Neural cell (in vitro differentiated cells): ENCODE results near the gene CLSTN2. TPM values are rescaled to one million over a fixed set of nuclear protein-coding genes. Genes with fewer than 3 reads are reported as not detected.

ENCODE experiments used
- H2AFZ ChIP-seq: fragments of 200-600, 300-800 bp; sonication (generic), shearing (Covaris generic); 2 replicates; pipeline ENCODE4 v1.6.0; 2014; ENCODE audit warnings: low read depth, mild to moderate bottlenecking, antibody characterized with exemption, low read length, moderate library complexity
- H3F3A ChIP-seq: fragments of 200-600 bp; shearing (Covaris generic); 2 replicates; pipeline ENCODE4 v1.6.1; 2016; ENCODE audit warnings: mild to moderate bottlenecking, moderate library complexity, mixed read lengths, antibody characterized with exemption, low read length; ENCODE audit not compliant: insufficient read depth, poor library complexity, severe bottlenecking
- H3K27ac ChIP-seq: fragments of 200-600, 300-800 bp; sonication (generic), shearing (Covaris generic); 2 replicates; pipeline ENCODE4 v1.5.1; 2014; ENCODE audit warnings: mild to moderate bottlenecking, low read length, moderate library complexity
- H3K27me3 ChIP-seq: fragments of 300-800, 200-600 bp; sonication (generic), shearing (Covaris generic); 2 replicates; pipeline ENCODE4 v1.6.0; 2014; ENCODE audit warnings: mild to moderate bottlenecking, low read depth, low read length, moderate library complexity; ENCODE audit not compliant: insufficient read depth
- H3K36me3 ChIP-seq: fragments of 300-800, 200-600 bp; sonication (generic), shearing (Covaris generic); 2 replicates; pipeline ENCODE4 v1.5.1; 2014; ENCODE audit warnings: mild to moderate bottlenecking, antibody characterized with exemption, low read length, moderate library complexity; ENCODE audit not compliant: insufficient read depth
- H3K4me2 ChIP-seq: fragments of 300-800, 200-600 bp; sonication (generic), shearing (Covaris generic); 2 replicates; pipeline ENCODE4 v1.6.0; 2014; ENCODE audit warnings: mild to moderate bottlenecking, low read length
- H3K4me3 ChIP-seq: fragments of 300-800, 200-600 bp; sonication (generic), shearing (Covaris generic); 2 replicates; pipeline ENCODE4 v1.5.1; 2014; ENCODE audit warnings: mild to moderate bottlenecking, low read length, moderate library complexity
- H3K79me2 ChIP-seq: fragments of 200-600 bp; shearing (Covaris generic); replicated peaks from 2 replicates; pipeline ENCODE4 v1.6.0; 2014; ENCODE audit warnings: mild to moderate bottlenecking, low read length, moderate library complexity; ENCODE audit not compliant: insufficient read depth
- H3K9ac ChIP-seq: fragments of 300-800, 200-600 bp; sonication (generic), shearing (Covaris generic); 2 replicates; pipeline ENCODE4 v1.6.1; 2016; ENCODE audit warnings: mild to moderate bottlenecking, low read length, mixed read lengths
- H3K9me2 ChIP-seq: fragments of 200-600 bp; shearing (Covaris generic); 2 replicates; pipeline ENCODE4 v1.6.1; 2016; ENCODE audit warnings: mild to moderate bottlenecking, low read length, mixed read lengths; ENCODE audit not compliant: insufficient read depth
- H3K9me3 ChIP-seq: fragments of 200-600, 300-800 bp; sonication (generic), shearing (Covaris generic); 2 replicates; pipeline ENCODE4 v1.6.1; 2016; ENCODE audit warnings: mild to moderate bottlenecking, mixed run types, low read length, moderate library complexity, mixed read lengths
- H4K20me1 ChIP-seq: fragments of 200-600 bp; shearing (Covaris generic); 2 replicates; pipeline ENCODE4 v1.6.1; 2016; ENCODE audit warnings: mild to moderate bottlenecking, mixed run types; ENCODE audit not compliant: insufficient read depth
- CTCF ChIP-seq: fragments of 450-650 bp; IDR thresholded peaks from 2 replicates; pipeline ENCODE4 v1.5.1; 2014; ENCODE audit warnings: antibody characterized with exemption, mild to moderate bottlenecking, moderate library complexity; ENCODE audit not compliant: poor library complexity, severe bottlenecking
- EP300 ChIP-seq: fragments of 450-650 bp; conservative IDR thresholded peaks from 2 replicates; pipeline ENCODE4 v1.6.1; 2014; ENCODE audit warnings: antibody characterized with exemption, mild to moderate bottlenecking, moderate library complexity; ENCODE audit not compliant: poor library complexity, severe bottlenecking
- EZH2 ChIP-seq: fragments of 200-600, 300-800 bp; shearing (Covaris generic), sonication (generic); IDR thresholded peaks from 2 replicates; pipeline ENCODE4 v1.6.1; 2014; ENCODE audit warnings: antibody characterized with exemption, low read length, borderline replicate concordance, mild to moderate bottlenecking; ENCODE audit not compliant: insufficient read depth, poor library complexity, severe bottlenecking
- MXI1 ChIP-seq: fragments of 450-650 bp; conservative IDR thresholded peaks from 2 replicates; pipeline ENCODE4 v1.6.1; 2014; ENCODE audit warnings: antibody characterized with exemption, mild to moderate bottlenecking; ENCODE audit not compliant: poor library complexity, severe bottlenecking
- POLR2AphosphoS5 ChIP-seq: IDR thresholded peaks from 2 replicates; pipeline ENCODE4 v1.6.1; 2012
- RAD21 ChIP-seq: fragments of 450-650 bp; conservative IDR thresholded peaks from 2 replicates; pipeline ENCODE4 v1.6.1; 2014; ENCODE audit warnings: antibody characterized with exemption, mild to moderate bottlenecking, moderate library complexity
- REST ChIP-seq: IDR thresholded peaks from 2 replicates; pipeline ENCODE4 v1.6.1; 2012; ENCODE audit warnings: borderline replicate concordance
- SMC3 ChIP-seq: fragments of 450-650 bp; conservative IDR thresholded peaks from 2 replicates; pipeline ENCODE4 v1.6.1; 2014; ENCODE audit warnings: antibody characterized with exemption, mild to moderate bottlenecking, moderate library complexity; ENCODE audit not compliant: poor library complexity
- TAF1 ChIP-seq: IDR thresholded peaks from 2 replicates; pipeline ENCODE4 v1.6.1; 2012; ENCODE audit warnings: low read depth
- polyA plus RNA-seq: library from polyadenylated mRNA; depleted of rRNA; stranded (reverse); fragments of >200 nt; gene quantifications from 2 replicates; pipeline ENCODE4 v1.2.3, GENCODE V29; 2014

The CLSTN2 gene
- polyA plus RNA-seq, 1 donor from 2014 or later = 10.7 TPM

GRCh38 chr3:140056047-140056446 is 121.1 kb downstream of the CLSTN2 start:
- H3F3A ChIP-seq = no peaks in the 10 kb centered on the region
- no peak overlapping the region for H3K27ac ChIP-seq
- H3K27me3 ChIP-seq = no peaks in the 10 kb centered on the region
- H3K9ac ChIP-seq = no peak overlapping the region
- TF ChIP-seq EP300 = no peak
- TF ChIP-seq RAD21 = no peak
- TF ChIP-seq SMC3 = no peak
- no peak for TF ChIP-seq CTCF
- no peak for TF ChIP-seq POLR2AphosphoS5
- TF ChIP-seq TAF1 = no peak
- TF ChIP-seq MXI1 = no peak
- TF ChIP-seq REST = no peak
- no peak for TF ChIP-seq EZH2
- no peaks in the 10 kb centered on the region for H3K9me2 ChIP-seq
- no peaks in the 10 kb centered on the region for H3K9me3 ChIP-seq
- H3K4me2 ChIP-seq = no peak overlapping the region
- no peaks in the 10 kb centered on the region for H3K36me3 ChIP-seq
- no peaks in the 10 kb centered on the region for H3K79me2 ChIP-seq
- no peak overlapping the region for H3K4me3 ChIP-seq
- no peaks in the 10 kb centered on the region for H4K20me1 ChIP-seq
- no peak overlapping the region for H2AFZ ChIP-seq

- Histone ChIP-seq H3K9me2 (no peaks in the 10 kb centered on the region), H3K27ac (no peak overlapping the region), H3K4me3 (no peak overlapping the region), H3F3A (no peaks in the 10 kb centered on the region), H3K9ac (no peak overlapping the region), H2AFZ (no peak overlapping the region), H3K9me3 (no peaks in the 10 kb centered on the region), H3K4me2 (no peak overlapping the region), H4K20me1 (no peaks in the 10 kb centered on the region), H3K36me3 (no peaks in the 10 kb centered on the region), H3K27me3 (no peaks in the 10 kb centered on the region), H3K79me2 (no peaks in the 10 kb centered on the region)
- TF ChIP-seq EZH2 (no peak), POLR2AphosphoS5 (no peak), SMC3 (no peak), TAF1 (no peak), RAD21 (no peak), MXI1 (no peak), CTCF (no peak), REST (no peak), EP300 (no peak)
Observed at GRCh38 chr3:140061211-140061610, 126.2 kb downstream of the CLSTN2 start.
